HCT116 (cell line): ENCODE data around the gene CRYGD. TPM values are rescaled to one million over a fixed set of nuclear protein-coding genes. Genes with fewer than 3 reads are reported as not detected.

Experiments
- ATAC-seq: fragments of 200-7000 bp; cut with Tn5 transposase; 2 replicates; pipeline ENCODE4 v1.9.1; 2020; ENCODE audit warnings: mild to moderate bottlenecking, moderate library complexity
- BruUV-seq: library from RNA; stranded (reverse); fragments of 400-500 nt; replicated peaks from 2 replicates; lab custom pipeline; 2021; lab: Mats Ljungman, UMichigan
- CTCF ChIA-PET: fragments of 300-600 bp; sonication (Branson Sonifier 250); formaldehyde crosslinking; loops from one replicate; lab custom pipeline; 2021; ENCODE audit warnings: antibody characterized with exemption; lab: Charles Lee
- POLR2A ChIA-PET: fragments of 300-600, 350-600 bp; sonication (Branson Sonifier 250); formaldehyde crosslinking; loops from one replicate; lab custom pipeline; 2021; ENCODE audit warnings: antibody characterized with exemption; lab: Charles Lee
- RAD21 ChIA-PET, 2 experiments: fragments of 300-600 bp; sonication (Branson Sonifier 250); formaldehyde crosslinking; loops; one replicate each; lab custom pipeline; 2023; ENCODE audit warnings: low total read pairs in 2 of 2; ENCODE audit not compliant: uncharacterized antibody in 2 of 2, unreplicated experiment in 2 of 2, low non-redundant PET in 1 of 2; lab: Charles Lee
- DNase-seq: peaks from one replicate; pipeline ENCODE4 v3.0.0-alpha.2; 2010; ENCODE audit warnings: low read depth, low spot score
- H2AFZ ChIP-seq: fragments of 200-600 bp; shearing (Covaris generic), sonication (generic); 2 replicates; pipeline ENCODE4 v1.6.1; 2017; ENCODE audit warnings: low read depth, mixed run types, mixed read lengths, antibody characterized with exemption, low read length; ENCODE audit not compliant: poor library complexity, severe bottlenecking
- H3K27ac ChIP-seq: 2 replicates; pipeline ENCODE4 v1.5.1; 2012; ENCODE audit warnings: low read depth, low read length
- H3K27me3 ChIP-seq: fragments of 200-600 bp; sonication (generic); 2 replicates; pipeline ENCODE4 v1.6.1; 2016; ENCODE audit warnings: mixed run types, low read length, mixed read lengths; ENCODE audit not compliant: insufficient read depth
- H3K36me3 ChIP-seq, 2 experiments: fragments of 200-500 bp in 1 of 2; fragments of 200-600 bp in 1 of 2; sonication (Bioruptor generic) in 1 of 2; sonication (generic) in 1 of 2; 2 replicates each; pipeline versions ENCODE4 v1.5.1 to v1.6.1; 2014 to 2016; ENCODE audit warnings: low read length in 2 of 2, inconsistent platforms in 1 of 2, mixed read lengths in 1 of 2, mixed run types in 1 of 2; ENCODE audit not compliant: insufficient read depth in 2 of 2, control insufficient read depth in 1 of 2
- H3K4me1 ChIP-seq, 2 experiments: fragments of 200-600 bp in 1 of 2; sonication (generic) in 1 of 2; 2 replicates each; pipeline versions ENCODE4 v1.5.1 to v1.6.1; 2012 to 2017; ENCODE audit warnings: low read length in 2 of 2, inconsistent platforms in 1 of 2, mild to moderate bottlenecking in 1 of 2, mixed read lengths in 1 of 2, mixed run types in 1 of 2, moderate library complexity in 1 of 2; ENCODE audit not compliant: insufficient read depth in 2 of 2, control insufficient read depth in 1 of 2
- H3K4me2 ChIP-seq: fragments of 200-600 bp; sonication (generic); 2 replicates; pipeline ENCODE4 v1.6.1; 2017; ENCODE audit warnings: mixed run types, low read length, mixed read lengths
- H3K4me3 ChIP-seq, 2 experiments: fragments of 200-600 bp in 1 of 2; sonication (generic) in 1 of 2; replicated peaks in 1 of 2; 2 replicates each; pipeline ENCODE4 v1.5.1; 2011 to 2016; ENCODE audit warnings: low read length in 2 of 2, control low read depth in 1 of 2, low read depth in 1 of 2, mild to moderate bottlenecking in 1 of 2, mixed read lengths in 1 of 2, mixed run types in 1 of 2
- H3K79me2 ChIP-seq: fragments of 200-600 bp; sonication (generic); 2 replicates; pipeline ENCODE4 v1.6.1; 2017; ENCODE audit warnings: mild to moderate bottlenecking, mixed run types, low read length, moderate library complexity, mixed read lengths; ENCODE audit not compliant: insufficient read depth
- H3K9ac ChIP-seq: fragments of 200-600 bp; sonication (generic); 2 replicates; pipeline ENCODE4 v1.6.1; 2016; ENCODE audit warnings: low read length, mixed read lengths
- H3K9me2 ChIP-seq: fragments of 200-600 bp; sonication (generic), shearing (Covaris generic); 2 replicates; pipeline ENCODE4 v1.6.1; 2017; ENCODE audit warnings: mixed run types, mild to moderate bottlenecking, moderate library complexity; ENCODE audit not compliant: insufficient read depth
- H3K9me3 ChIP-seq, 2 experiments: fragments of 200-500 bp in 1 of 2; fragments of 200-600 bp in 1 of 2; sonication (Bioruptor generic) in 1 of 2; sonication (generic) in 1 of 2; 2 replicates each; pipeline ENCODE4 v1.6.1; 2014 to 2017; ENCODE audit warnings: low read length in 2 of 2, mixed read lengths in 2 of 2, inconsistent platforms in 1 of 2, low read depth in 1 of 2, mild to moderate bottlenecking in 1 of 2, mixed run types in 1 of 2, moderate library complexity in 1 of 2; ENCODE audit not compliant: control insufficient read depth in 1 of 2, insufficient read depth in 1 of 2
- H4K20me1 ChIP-seq: fragments of 200-600 bp; sonication (generic), shearing (Covaris generic); 2 replicates; pipeline ENCODE4 v1.6.1; 2017; ENCODE audit warnings: mixed run types, mild to moderate bottlenecking, moderate library complexity; ENCODE audit not compliant: insufficient read depth
- ATF3 ChIP-seq: IDR thresholded peaks from 2 replicates; pipeline ENCODE4 v1.6.1; 2012
- CBX3 ChIP-seq: IDR thresholded peaks from 2 replicates; pipeline ENCODE4 v1.6.1; 2012; ENCODE audit warnings: low read depth
- CEBPB ChIP-seq: IDR thresholded peaks from 2 replicates; pipeline ENCODE4 v1.6.1; 2012; ENCODE audit warnings: low read depth
- CTCF ChIP-seq, 3 experiments: fragments of 200-600 bp in 1 of 3; sonication (generic) in 1 of 3; IDR thresholded peaks in 2 of 3; conservative IDR thresholded peaks in 1 of 3; 2 replicates each; pipeline ENCODE4 v1.5.1; 2012 to 2017; ENCODE audit warnings: low read depth in 2 of 3, low read length in 2 of 3, antibody characterized with exemption in 1 of 3, borderline replicate concordance in 1 of 3, control low read depth in 1 of 3, mild to moderate bottlenecking in 1 of 3, mixed read lengths in 1 of 3, mixed run types in 1 of 3, moderate library complexity in 1 of 3; ENCODE audit not compliant: insufficient read depth in 1 of 3
- EZH2 ChIP-seq: fragments of 200-600 bp; sonication (generic); IDR thresholded peaks from 2 replicates; pipeline ENCODE4 v1.6.1; 2017; ENCODE audit warnings: antibody characterized with exemption, mixed run types
- EZH2phosphoT487 ChIP-seq: fragments of 200-600 bp; IDR thresholded peaks from 2 replicates; pipeline ENCODE4 v1.6.1; 2018; ENCODE audit warnings: antibody characterized with exemption, borderline replicate concordance
- JUND ChIP-seq: IDR thresholded peaks from 2 replicates; pipeline ENCODE4 v1.6.1; 2012
- MAX ChIP-seq: IDR thresholded peaks from 2 replicates; pipeline ENCODE4 v1.6.1; 2012
- POLR2A ChIP-seq: IDR thresholded peaks from 2 replicates; pipeline ENCODE4 v1.7.0; 2011; ENCODE audit warnings: borderline replicate concordance; ENCODE audit not compliant: insufficient read depth, insufficient read length; ENCODE audit errors: extremely low read depth
- POLR2AphosphoS5 ChIP-seq: IDR thresholded peaks from 2 replicates; pipeline ENCODE4 v1.6.1; 2011; ENCODE audit warnings: mild to moderate bottlenecking, low read depth, low read length, moderate library complexity
- RAD21 ChIP-seq: IDR thresholded peaks from 2 replicates; pipeline ENCODE4 v1.6.1; 2012; ENCODE audit warnings: low read depth, mild to moderate bottlenecking
- REST ChIP-seq: IDR thresholded peaks from 2 replicates; pipeline ENCODE4 v1.6.1; 2012; ENCODE audit warnings: low read depth
- SIN3A ChIP-seq: IDR thresholded peaks from 2 replicates; pipeline ENCODE4 v1.6.1; 2012; ENCODE audit warnings: low read depth
- SP1 ChIP-seq: IDR thresholded peaks from 2 replicates; pipeline ENCODE4 v1.6.1; 2012; ENCODE audit warnings: low read depth
- SRF ChIP-seq: IDR thresholded peaks from 2 replicates; pipeline ENCODE4 v1.6.1; 2012; ENCODE audit warnings: low read depth
- TCF7L2 ChIP-seq: IDR thresholded peaks from 2 replicates; pipeline ENCODE4 v1.7.0; 2011; ENCODE audit warnings: borderline replicate concordance, inconsistent platforms; ENCODE audit not compliant: insufficient read depth, insufficient read length; ENCODE audit errors: extremely low read depth
- YY1 ChIP-seq: IDR thresholded peaks from 2 replicates; pipeline ENCODE4 v1.6.1; 2011; ENCODE audit warnings: low read length, low read depth, moderate library complexity, mild to moderate bottlenecking; ENCODE audit not compliant: insufficient replicate concordance; ENCODE audit errors: extremely low read depth
- ZBTB33 ChIP-seq: IDR thresholded peaks from 2 replicates; pipeline ENCODE4 v1.6.1; 2011; ENCODE audit warnings: mild to moderate bottlenecking, low read length, moderate library complexity; ENCODE audit not compliant: insufficient replicate concordance; ENCODE audit errors: extremely low read depth
- ZFX ChIP-seq: fragments of 450-650 bp; IDR thresholded peaks from 2 replicates; pipeline ENCODE4 v1.6.1; 2017
- intact Hi-C: fragments of 100-400 bp; cut with micrococcal nuclease; formaldehyde crosslinking; loops from 2 replicates; pipeline ENCODE4 v1.10.0; 2022
- total RNA-seq: library from RNA; stranded (reverse); gene quantifications from one replicate; pipeline ENCODE4 v1.2.1, GENCODE V29; 2021; ENCODE audit not compliant: unreplicated experiment

The CRYGD gene
- total RNA-seq, 1 experiment from 2014 or later = not detected

GRCh38 chr2:208142925-208143799 lies 18.8 kb upstream of the CRYGD start:
- H3K9me3 ChIP-seq = no peaks in the 10 kb centered on the region
- H4K20me1 ChIP-seq = no peaks in the 10 kb centered on the region
- H3K27me3 ChIP-seq = no peaks in the 10 kb centered on the region
- H3K36me3 ChIP-seq = no peaks in the 10 kb centered on the region
- ATAC-seq (no peak), DNase-seq (no peak)
- no peaks in the 10 kb centered on the region for H3K9me2 ChIP-seq
- H3K79me2 ChIP-seq = no peaks in the 10 kb centered on the region
- H3K4me3 ChIP-seq = no peak overlapping the region
- no TSS peak for BruUV-seq
- H3K9ac ChIP-seq = no peak overlapping the region
- intact Hi-C loops = no loop called here
- TF ChIP-seq RAD21 (no peak), TCF7L2 (no peak), SIN3A (no peak), CBX3 (no peak), YY1 (no peak), JUND (no peak), ATF3 (no peak), CTCF (IDR thresholded peaks at IDR 0.05 in 2 of 3, conservative IDR thresholded peaks at IDR 0.05 in 1 of 3; ENCODE audit: borderline replicate concordance in 1 of 3, insufficient read depth in 1 of 3, low read depth in 2 of 3, low read length in 2 of 3) (no peak), CEBPB (no peak), POLR2AphosphoS5 (no peak), SP1 (no peak), EZH2 (no peak), POLR2A (no peak), ZBTB33 (no peak), ZFX (no peak), MAX (no peak), EZH2phosphoT487 (no peak), SRF (no peak), REST (no peak)
- no peak overlapping the region for H3K4me2 ChIP-seq
- RAD21 ChIA-PET = no interaction called here
- no peak overlapping the region for H2AFZ ChIP-seq
- no peaks in the 10 kb centered on the region for H3K4me1 ChIP-seq
- POLR2A ChIA-PET = no interaction called here
- CTCF ChIA-PET = interaction anchor here (1.4 to 1.7 kb wide), 2 partner anchors 33 to 42 kb away, joined by 3 to 5 read pairs; no protein-coding TSS in a partner anchor
- H3K27ac ChIP-seq = no peak overlapping the region
